NCI-H2081 (cell line): Measurements from ENCODE around the gene CREBBP.
"Not testable (repeated sequence)": the region's sequence is repeated elsewhere in the genome, so short reads cannot be mapped to it uniquely, and the experiment has no call there.

Source experiments
- DNase-seq, 2 experiments: peaks; one replicate each; lab custom pipeline; 2025; lab: John Stamatoyannopoulos, UW

The CREBBP gene

GRCh38 chr16:3714378-3714777 lies 166.1 kb downstream of the CREBBP start:
- DNase-seq = not testable (repeated sequence)

- no peak for DNase-seq
These were observed 166.8 kb downstream of the CREBBP start for GRCh38 chr16:3713587-3714242.

- DNase-seq = no peak
These were observed 167.6 kb downstream of the CREBBP start for GRCh38 chr16:3712861-3713372.

- DNase-seq = no peak
These were observed 174.1 kb downstream of the CREBBP start for GRCh38 chr16:3706253-3707012.

- no peak for DNase-seq
These were observed 178.4 kb downstream of the CREBBP start for GRCh38 chr16:3702082-3702481.

GRCh38 chr16:3701531-3701930 lies 179.0 kb downstream of the CREBBP start:
- DNase-seq = no peak

GRCh38 chr16:3698941-3699340 lies 181.6 kb downstream of the CREBBP start:
- DNase-seq = no peak

- DNase-seq = no peak
These were observed 183.9 kb downstream of the CREBBP start for GRCh38 chr16:3696425-3697218.

GRCh38 chr16:3695610-3696369 lies 184.7 kb downstream of the CREBBP start:
- no peak for DNase-seq

- no peak for DNase-seq
These were observed 186.5 kb downstream of the CREBBP start for GRCh38 chr16:3694051-3694450.

GRCh38 chr16:3691761-3692160 lies 188.8 kb downstream of the CREBBP start:
- no peak for DNase-seq

GRCh38 chr16:3690980-3691720 lies 189.4 kb downstream of the CREBBP start:
- DNase-seq = no peak

- DNase-seq = peak; percentile 61 to 80
These were observed 190.0 kb downstream of the CREBBP start for GRCh38 chr16:3690470-3690928.

GRCh38 chr16:3689731-3690130 lies 190.8 kb downstream of the CREBBP start:
- DNase-seq = no peak

GRCh38 chr16:3687792-3688191 lies 192.7 kb downstream of the CREBBP start:
- DNase-seq = no peak

- DNase-seq = no peak
These were observed 193.5 kb downstream of the CREBBP start for GRCh38 chr16:3687021-3687420.

- no peak for DNase-seq
These were observed 199.3 kb downstream of the CREBBP start for GRCh38 chr16:3681206-3681605.

GRCh38 chr16:3677994-3678393 lies 202.5 kb downstream of the CREBBP start:
- DNase-seq = no peak

- DNase-seq = no peak
These were observed 204.8 kb downstream of the CREBBP start for GRCh38 chr16:3675601-3676130.
